HEK293 (cell line): Measurements from ENCODE around the gene SNCAIP.

Source experiments
- ATF2 ChIP-seq: fragments of 450-650 bp; formaldehyde crosslinking; IDR thresholded peaks from 2 replicates; pipeline ENCODE4 v1.5.1; 2016; ENCODE audit warnings: missing biosample characterization, missing genetic modification characterization, low read depth
- CTCF ChIP-seq: fragments of 450-650 bp; formaldehyde crosslinking; IDR thresholded peaks from 2 replicates; pipeline ENCODE4 v1.5.1; 2016; ENCODE audit warnings: missing biosample characterization, missing genetic modification characterization
- OVOL3 ChIP-seq: fragments of 450-650 bp; formaldehyde crosslinking; IDR thresholded peaks from 2 replicates; pipeline ENCODE4 v1.5.1; 2016; ENCODE audit warnings: missing biosample characterization, missing genetic modification characterization
- REST ChIP-seq: fragments of 450-650 bp; formaldehyde crosslinking; IDR thresholded peaks from 2 replicates; pipeline ENCODE4 v1.5.1; 2016; ENCODE audit warnings: missing biosample characterization, missing genetic modification characterization
- ZNF114 ChIP-seq: fragments of 450-650 bp; formaldehyde crosslinking; IDR thresholded peaks from 2 replicates; pipeline ENCODE4 v1.5.0; 2017; ENCODE audit warnings: missing biosample characterization, missing genetic modification characterization
- ZNF184 ChIP-seq: fragments of 450-650 bp; IDR thresholded peaks from 2 replicates; pipeline ENCODE4 v1.5.1; 2018; ENCODE audit warnings: missing biosample characterization, mild to moderate bottlenecking, missing genetic modification characterization
- ZNF580 ChIP-seq: fragments of 450-650 bp; formaldehyde crosslinking; IDR thresholded peaks from 2 replicates; pipeline ENCODE4 v1.5.1; 2016; ENCODE audit warnings: missing biosample characterization, missing genetic modification characterization

DNA sequence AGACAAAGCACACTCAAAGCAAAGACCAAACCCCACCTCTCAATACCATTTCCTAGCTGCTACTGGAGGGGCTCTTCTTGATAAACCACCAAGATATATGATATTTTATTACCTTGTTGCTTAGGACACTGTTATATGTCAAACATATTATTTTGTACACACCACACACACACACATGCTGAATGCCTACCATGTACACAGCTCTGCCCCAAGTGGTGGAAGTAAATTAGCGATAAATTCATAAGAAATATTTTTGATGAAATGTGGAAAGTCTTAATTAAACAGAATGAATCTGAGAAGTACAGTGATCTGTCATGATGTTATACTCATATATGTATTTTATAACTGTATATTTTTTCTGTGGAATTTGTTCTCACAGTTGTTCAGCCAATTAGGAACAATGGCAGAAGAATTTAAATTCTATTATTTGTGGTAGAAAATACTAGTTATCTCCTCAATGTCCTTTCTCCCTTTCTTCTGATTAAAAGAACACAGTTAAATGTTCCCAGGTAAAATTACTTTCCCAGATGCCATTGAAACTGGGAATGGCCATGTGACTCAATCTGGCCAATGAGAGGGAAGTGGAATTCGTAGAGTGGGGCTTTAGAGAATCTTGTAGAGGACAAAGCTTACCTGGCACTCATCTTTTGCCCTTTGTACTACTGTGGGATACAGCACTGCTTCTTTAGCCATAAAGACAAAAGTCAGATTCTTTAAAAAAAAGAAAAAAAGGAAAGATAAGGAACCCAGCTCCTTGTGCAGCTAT is 156.5 kb downstream of the SNCAIP start:
- no peak for TF ChIP-seq OVOL3 (tag by site-specific recombination)
- TF ChIP-seq ZNF580 (tag by site-specific recombination) = no peak
- no peak for TF ChIP-seq ZNF114 (tag by site-specific recombination)
- TF ChIP-seq CTCF (tag by site-specific recombination) = no peak
- TF ChIP-seq REST (tag by site-specific recombination) = no peak
- no peak for TF ChIP-seq ATF2 (tag by site-specific recombination)
- TF ChIP-seq ZNF184 = no peak
